CD14-positive monocyte (primary cell): ENCODE measurements around the gene KLHL17. TPM values are rescaled to one million over a fixed set of nuclear protein-coding genes. Genes with fewer than 3 reads are reported as not detected.

ENCODE experiments used
- DNase-seq, 3 donors: peaks; one replicate each; pipeline ENCODE4 v3.0.0-alpha.2; 2011 to 2022
- H2AFZ ChIP-seq: 2 replicates; pipeline ENCODE4 v1.6.0; 2012; ENCODE audit warnings: mild to moderate bottlenecking, low read depth, low read length, inconsistent platforms; ENCODE audit not compliant: insufficient read depth, poor library complexity, severe bottlenecking
- H3K27ac ChIP-seq, 2 donors: 1 replicate in 1 of 2; 2 replicates in 1 of 2; pipeline ENCODE4 v1.5.1; 2012 to 2013; ENCODE audit warnings: low read length in 2 of 2, control low read depth in 1 of 2, inconsistent platforms in 1 of 2, low read depth in 1 of 2, mild to moderate bottlenecking in 1 of 2
- H3K27me3 ChIP-seq, 2 donors: one replicate each; pipeline versions ENCODE4 v1.6.0 to v1.6.1; 2011 to 2013; ENCODE audit warnings: low read length in 2 of 2; ENCODE audit not compliant: control insufficient read depth in 2 of 2, insufficient read depth in 2 of 2
- H3K36me3 ChIP-seq, 2 donors: replicated peaks in 1 of 2; 1 replicate in 1 of 2; 2 replicates in 1 of 2; pipeline versions ENCODE4 v1.5.1 to v1.6.1; 2012 to 2013; ENCODE audit warnings: low read length in 2 of 2, control low read depth in 1 of 2, inconsistent platforms in 1 of 2, mild to moderate bottlenecking in 1 of 2; ENCODE audit not compliant: insufficient read depth in 2 of 2, control insufficient read depth in 1 of 2
- H3K4me1 ChIP-seq, 2 donors: 1 replicate in 1 of 2; 2 replicates in 1 of 2; pipeline versions ENCODE4 v1.5.1 to v1.6.1; 2012 to 2013; ENCODE audit warnings: low read length in 2 of 2, control low read depth in 1 of 2, inconsistent platforms in 1 of 2, mild to moderate bottlenecking in 1 of 2, moderate library complexity in 1 of 2; ENCODE audit not compliant: insufficient read depth in 2 of 2, control insufficient read depth in 1 of 2
- H3K4me2 ChIP-seq: replicated peaks from 2 replicates; pipeline ENCODE3; 2012; ENCODE audit warnings: low read length, moderate library complexity, mild to moderate bottlenecking; ENCODE audit not compliant: poor library complexity, severe bottlenecking; ENCODE audit errors: extremely low read depth
- H3K4me3 ChIP-seq, 3 experiments: fragments of 200-600 bp in 1 of 3; sonication (generic) in 1 of 3; replicated peaks in 1 of 3; 1 replicate in 2 of 3; 2 replicates in 1 of 3; pipeline ENCODE4 v1.5.1; 2011 to 2013; ENCODE audit warnings: low read length in 3 of 3, mild to moderate bottlenecking in 3 of 3, control low read depth in 2 of 3, low read depth in 2 of 3, inconsistent platforms in 1 of 3, moderate library complexity in 1 of 3
- H3K79me2 ChIP-seq: 2 replicates; pipeline ENCODE4 v1.6.0; 2012; ENCODE audit warnings: mild to moderate bottlenecking, control low read depth, inconsistent platforms, low read length, moderate library complexity; ENCODE audit not compliant: insufficient read depth
- H3K9ac ChIP-seq: 2 replicates; pipeline ENCODE4 v1.6.0; 2017; ENCODE audit warnings: low read length, mild to moderate bottlenecking; ENCODE audit not compliant: insufficient read depth, poor library complexity, severe bottlenecking
- H3K9me3 ChIP-seq, 2 donors: replicated peaks in 1 of 2; 1 replicate in 1 of 2; 2 replicates in 1 of 2; pipeline versions ENCODE4 v1.5.1 to v1.6.1; 2012 to 2013; ENCODE audit warnings: low read length in 2 of 2, control low read depth in 1 of 2; ENCODE audit not compliant: control insufficient read depth in 1 of 2, insufficient read depth in 1 of 2
- H4K20me1 ChIP-seq: 2 replicates; pipeline ENCODE4 v1.6.0; 2012; ENCODE audit warnings: mild to moderate bottlenecking, low read length, control low read depth, moderate library complexity; ENCODE audit not compliant: insufficient read depth
- H3K27ac Mint-ChIP-seq, 7 donors: one replicate each; pipeline ENCODE4 v1.8.0; 2020; ENCODE audit warnings: mild to moderate bottlenecking in 7 of 7, mixed read lengths in 7 of 7, moderate library complexity in 6 of 7, inconsistent platforms in 2 of 7
- H3K27me3 Mint-ChIP-seq, 3 donors: one replicate each; pipeline ENCODE4 v1.8.0; 2021 to 2022; ENCODE audit warnings: low read depth in 3 of 3, mild to moderate bottlenecking in 3 of 3, mixed read lengths in 3 of 3, moderate library complexity in 3 of 3, inconsistent platforms in 1 of 3
- H3K36me3 Mint-ChIP-seq, 2 donors: one replicate each; pipeline ENCODE4 v1.8.0; 2020; ENCODE audit warnings: mixed read lengths in 2 of 2, inconsistent platforms in 1 of 2, mild to moderate bottlenecking in 1 of 2
- H3K4me1 Mint-ChIP-seq: one replicate; pipeline ENCODE4 v1.8.0; 2020; ENCODE audit warnings: mild to moderate bottlenecking, mixed read lengths
- H3K4me3 Mint-ChIP-seq, 2 donors: one replicate each; pipeline ENCODE4 v1.8.0; 2020; ENCODE audit warnings: mild to moderate bottlenecking in 2 of 2, mixed read lengths in 2 of 2, moderate library complexity in 1 of 2
- H3K9me3 Mint-ChIP-seq, 7 donors: one replicate each; pipeline ENCODE4 v1.8.0; 2020 to 2022; ENCODE audit warnings: mixed read lengths in 7 of 7, mild to moderate bottlenecking in 6 of 7, moderate library complexity in 6 of 7, inconsistent platforms in 2 of 7
- WGBS: methylation state at CpG from one replicate; pipeline ENCODE4 v1.1.5; 2013; ENCODE audit warnings: missing lambda C conversion rate; ENCODE audit not compliant: insufficient coverage; 5-methylcytosine and 5-hydroxymethylcytosine counted together
- intact Hi-C, 2 donors: fragments of 100-400 bp; cut with micrococcal nuclease; formaldehyde crosslinking; loops; one replicate each; pipeline versions ENCODE4 v1.15.0 to v1.15.1; 2023
- polyA plus RNA-seq, 3 donors: library from polyadenylated mRNA; depleted of rRNA in 1 of 3; unstranded in 2 of 3; stranded (reverse) in 1 of 3; fragments of 300-500 nt in 2 of 3; fragments of >200 nt in 1 of 3; fragmentation: Illumina TruSeq in 2 of 3; gene quantifications; 1 replicate in 2 of 3; 2 replicates in 1 of 3; pipeline ENCODE4 v1.2.3, GENCODE V29; 2012 to 2021
- TF ChIP-seq, protein P1 (sequence below): fragments of 200-600 bp; IDR thresholded peaks from one replicate; pipeline ENCODE4 v1.8.0; 2022; ENCODE audit warnings: antibody characterized with exemption, mild to moderate bottlenecking

Gene KLHL17
- polyA plus RNA-seq, 3 donors: 0.31 to 48.1 (median 0.71) TPM

DNA sequence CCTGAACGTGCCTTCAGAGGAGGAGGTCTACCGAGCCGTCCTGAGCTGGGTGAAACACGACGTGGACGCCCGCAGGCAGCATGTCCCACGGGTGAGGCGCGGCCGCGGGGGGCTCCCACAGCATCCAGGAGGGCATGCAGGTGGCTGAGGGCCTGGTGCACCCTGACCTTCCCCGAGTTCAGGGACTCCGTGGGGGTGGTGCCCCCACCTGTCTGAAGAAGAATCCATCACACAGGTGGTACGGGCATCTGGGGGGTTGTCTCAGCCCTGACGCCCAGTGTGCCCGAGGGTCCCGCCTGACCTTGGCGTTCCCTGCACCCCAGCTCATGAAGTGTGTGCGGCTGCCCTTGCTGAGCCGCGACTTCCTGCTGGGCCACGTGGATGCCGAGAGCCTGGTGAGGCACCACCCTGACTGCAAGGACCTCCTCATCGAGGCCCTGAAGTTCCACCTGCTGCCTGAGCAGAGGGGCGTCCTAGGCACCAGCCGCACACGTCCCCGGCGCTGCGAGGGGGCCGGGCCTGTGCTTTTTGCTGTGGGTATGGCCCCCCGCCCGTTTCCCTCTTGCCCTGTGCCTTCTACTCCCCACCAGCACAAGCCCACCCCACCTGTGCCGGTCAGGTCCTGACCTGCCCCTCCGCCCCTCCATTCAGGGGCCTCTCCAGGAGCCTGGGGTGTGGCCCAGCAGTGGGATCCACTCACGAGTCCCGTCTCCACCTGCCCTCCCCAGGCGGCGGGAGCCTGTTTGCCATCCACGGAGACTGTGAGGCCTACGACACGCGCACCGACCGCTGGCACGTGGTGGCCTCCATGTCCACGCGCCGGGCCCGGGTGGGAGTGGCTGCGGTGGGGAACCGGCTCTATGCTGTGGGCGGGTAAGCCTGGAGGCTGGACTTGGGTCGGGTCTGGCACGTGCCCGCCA lies 2.3 kb downstream of the KLHL17 start:
- intact Hi-C loops: loop anchor here in 1 of 2 donors (10.0 kb wide), 1 partner anchor 58 kb away; no protein-coding TSS in a partner anchor
- TF ChIP-seq, protein P1, sequence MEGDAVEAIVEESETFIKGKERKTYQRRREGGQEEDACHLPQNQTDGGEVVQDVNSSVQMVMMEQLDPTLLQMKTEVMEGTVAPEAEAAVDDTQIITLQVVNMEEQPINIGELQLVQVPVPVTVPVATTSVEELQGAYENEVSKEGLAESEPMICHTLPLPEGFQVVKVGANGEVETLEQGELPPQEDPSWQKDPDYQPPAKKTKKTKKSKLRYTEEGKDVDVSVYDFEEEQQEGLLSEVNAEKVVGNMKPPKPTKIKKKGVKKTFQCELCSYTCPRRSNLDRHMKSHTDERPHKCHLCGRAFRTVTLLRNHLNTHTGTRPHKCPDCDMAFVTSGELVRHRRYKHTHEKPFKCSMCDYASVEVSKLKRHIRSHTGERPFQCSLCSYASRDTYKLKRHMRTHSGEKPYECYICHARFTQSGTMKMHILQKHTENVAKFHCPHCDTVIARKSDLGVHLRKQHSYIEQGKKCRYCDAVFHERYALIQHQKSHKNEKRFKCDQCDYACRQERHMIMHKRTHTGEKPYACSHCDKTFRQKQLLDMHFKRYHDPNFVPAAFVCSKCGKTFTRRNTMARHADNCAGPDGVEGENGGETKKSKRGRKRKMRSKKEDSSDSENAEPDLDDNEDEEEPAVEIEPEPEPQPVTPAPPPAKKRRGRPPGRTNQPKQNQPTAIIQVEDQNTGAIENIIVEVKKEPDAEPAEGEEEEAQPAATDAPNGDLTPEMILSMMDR: no peak
- H4K20me1 ChIP-seq: peaks cover 7% of the 10 kb centered on the region
- no peak overlapping the region for H3K4me3 ChIP-seq
- Mint-ChIP-seq H3K4me3 (no peak overlapping the region), H3K27ac (no peak overlapping the region), H3K9me3 (no peaks in the 10 kb centered on the region), H3K27me3 (peaks cover 14 to 37% (median 21%) of the 10 kb centered on the region in 3 donors), H3K36me3 (peaks cover 16 to 19% of the 10 kb centered on the region in 2 donors), H3K4me1 (peaks cover 26% of the 10 kb centered on the region)
- DNase-seq: no peak
- peaks cover 37 to 56% of the 10 kb centered on the region in 2 donors for H3K4me1 ChIP-seq
- H3K4me2 ChIP-seq: no peak overlapping the region
- H3K9ac ChIP-seq: no peak overlapping the region
- no peak overlapping the region for H3K27ac ChIP-seq
- peaks cover 0 to 3% of the 10 kb centered on the region in 2 donors for H3K36me3 ChIP-seq
- peaks cover 0 to 20% of the 10 kb centered on the region in 2 donors for H3K27me3 ChIP-seq
- peaks cover 15% of the 10 kb centered on the region for H3K79me2 ChIP-seq
- H3K9me3 ChIP-seq: no peaks in the 10 kb centered on the region
- WGBS: 95% methylated on average over 55 of the region's 57 CpGs
- H2AFZ ChIP-seq: no peak overlapping the region

- H3K9ac ChIP-seq: no peak overlapping the region
- peaks cover 3% of the 10 kb centered on the region for H4K20me1 ChIP-seq
- H3K4me2 ChIP-seq: no peak overlapping the region
- Mint-ChIP-seq H3K4me3 (no peak overlapping the region), H3K27ac (no peak overlapping the region), H3K36me3 (peaks cover 16 to 19% of the 10 kb centered on the region in 2 donors), H3K27me3 (peaks cover 18 to 42% (median 26%) of the 10 kb centered on the region in 3 donors), H3K4me1 (peaks cover 20% of the 10 kb centered on the region), H3K9me3 (no peaks in the 10 kb centered on the region)
- intact Hi-C loops: loop anchor here in 1 of 2 donors (10.0 kb wide), 1 partner anchor 58 kb away; no protein-coding TSS in a partner anchor
- no peak overlapping the region for H3K4me3 ChIP-seq
- peaks cover 0 to 26% of the 10 kb centered on the region in 2 donors for H3K27me3 ChIP-seq
- H3K9me3 ChIP-seq: no peaks in the 10 kb centered on the region
- DNase-seq: no peak
- H3K36me3 ChIP-seq: peaks cover 0 to 3% of the 10 kb centered on the region in 2 donors
- 94% methylated on average over 15 of the region's 16 CpGs for WGBS
- no peak overlapping the region for H2AFZ ChIP-seq
- no peak overlapping the region for H3K27ac ChIP-seq
- H3K79me2 ChIP-seq: peaks cover 8% of the 10 kb centered on the region
- peaks cover 31 to 49% of the 10 kb centered on the region in 2 donors for H3K4me1 ChIP-seq
- TF ChIP-seq, protein P1: no peak
Measured at GRCh38 chr1:963301-963651, 2.9 kb downstream of the KLHL17 start.
